ENCODE measurements around the gene DARS1.

DNA sequence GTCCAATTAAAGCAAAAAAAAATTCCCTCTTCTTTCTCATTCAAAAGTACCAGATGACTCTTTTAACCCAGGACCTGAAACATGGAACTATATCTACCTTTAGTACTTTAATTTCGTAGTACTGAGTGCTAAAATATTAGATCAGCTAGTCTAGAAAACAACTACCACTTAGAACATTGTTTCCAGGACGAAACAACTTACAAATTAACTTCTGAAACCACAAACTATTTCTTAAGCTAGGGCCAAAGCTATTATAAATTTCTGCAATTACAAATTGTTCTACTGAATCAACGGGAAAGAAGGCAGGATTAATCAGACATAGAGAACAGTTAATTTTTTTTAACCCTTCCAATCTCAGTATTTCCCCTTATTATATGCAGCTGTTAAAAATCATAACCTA, 39.9 kb downstream of the DARS1 start:
- TF ChIP-seq, protein P1, sequence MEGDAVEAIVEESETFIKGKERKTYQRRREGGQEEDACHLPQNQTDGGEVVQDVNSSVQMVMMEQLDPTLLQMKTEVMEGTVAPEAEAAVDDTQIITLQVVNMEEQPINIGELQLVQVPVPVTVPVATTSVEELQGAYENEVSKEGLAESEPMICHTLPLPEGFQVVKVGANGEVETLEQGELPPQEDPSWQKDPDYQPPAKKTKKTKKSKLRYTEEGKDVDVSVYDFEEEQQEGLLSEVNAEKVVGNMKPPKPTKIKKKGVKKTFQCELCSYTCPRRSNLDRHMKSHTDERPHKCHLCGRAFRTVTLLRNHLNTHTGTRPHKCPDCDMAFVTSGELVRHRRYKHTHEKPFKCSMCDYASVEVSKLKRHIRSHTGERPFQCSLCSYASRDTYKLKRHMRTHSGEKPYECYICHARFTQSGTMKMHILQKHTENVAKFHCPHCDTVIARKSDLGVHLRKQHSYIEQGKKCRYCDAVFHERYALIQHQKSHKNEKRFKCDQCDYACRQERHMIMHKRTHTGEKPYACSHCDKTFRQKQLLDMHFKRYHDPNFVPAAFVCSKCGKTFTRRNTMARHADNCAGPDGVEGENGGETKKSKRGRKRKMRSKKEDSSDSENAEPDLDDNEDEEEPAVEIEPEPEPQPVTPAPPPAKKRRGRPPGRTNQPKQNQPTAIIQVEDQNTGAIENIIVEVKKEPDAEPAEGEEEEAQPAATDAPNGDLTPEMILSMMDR (conservative IDR thresholded peaks at IDR 0.05; ENCODE audit: low read length): no peak
- TF ChIP-seq EZH2phosphoT487 (IDR thresholded peaks at IDR 0.05; ENCODE audit: borderline replicate concordance): no peak
